Measurements from ENCODE around the gene SPEM3.

The SPEM3 gene

GRCh38 chr17:7428557-7428956, at the start of gene SPEM3:
Gene SPEM3, plus strand, starts transcription at chr17:7428857. Its CDS starts 46 bp downstream, at chr17:7428903.
- no peak for TF ChIP-seq CTCF (IDR thresholded peaks at IDR 0.05; ENCODE audit: control extremely low read depth, extremely low read depth, low read depth, missing control alignments)
- ChIA-PET POLR2A (no interaction called here), CTCF (interaction anchor here (0.8 to 1.0 kb wide), 2 partner anchors 73 to 132 kb away, joined by 3 read pairs; no protein-coding TSS in a partner anchor)
- no peak for DNase-seq (ENCODE audit: extremely low spot score)

GRCh38 chr17:7379134-7379533, 49.5 kb upstream of the SPEM3 start:
- CTCF ChIA-PET, result no interaction called here

GRCh38 chr17:7380321-7380720, 48.3 kb upstream of the SPEM3 start:
- ChIA-PET POLR2A (interaction anchor here (0.6 kb wide), 1 partner anchor 108 kb away, joined by 3 read pairs; no protein-coding TSS in a partner anchor), CTCF (no interaction called here)
- DNase-seq (ENCODE audit: extremely low spot score), result no peak
- no peak for TF ChIP-seq CTCF (IDR thresholded peaks at IDR 0.05; ENCODE audit: control extremely low read depth, extremely low read depth, low read depth, missing control alignments)

More at GRCh38 chr17:7379134-7379533, 49.5 kb upstream of the SPEM3 start:
- no peak for TF ChIP-seq CTCF (IDR thresholded peaks at IDR 0.05; ENCODE audit: control extremely low read depth, extremely low read depth, low read depth, missing control alignments)
- DNase-seq (ENCODE audit: extremely low spot score), result no peak
- POLR2A ChIA-PET, result no interaction called here

- POLR2A ChIA-PET, result interaction anchor here (0.6 to 0.7 kb wide), 2 partner anchors 27 to 269 kb away, joined by 3 read pairs; no protein-coding TSS in a partner anchor
- CTCF ChIA-PET, result no interaction called here
- TF ChIP-seq CTCF (IDR thresholded peaks at IDR 0.05; ENCODE audit: control extremely low read depth, extremely low read depth, low read depth, missing control alignments), result no peak
- DNase-seq (ENCODE audit: extremely low spot score), result no peak
These were observed 47.6 kb upstream of the SPEM3 start, which contains the start of gene TNK1 for GRCh38 chr17:7380855-7381683. Gene TNK1, plus strand, starts transcription at chr17:7381089. Its CDS starts 1,838 bp downstream, at chr17:7382927.

- TF ChIP-seq CTCF (IDR thresholded peaks at IDR 0.05; ENCODE audit: control extremely low read depth, extremely low read depth, low read depth, missing control alignments), result no peak
- ChIA-PET CTCF (interaction anchor here (0.8 to 1.1 kb wide), 2 partner anchors 28 to 178 kb away, joined by 4 to 6 read pairs; partner anchors contain the start of gene TMEM95), POLR2A (no interaction called here)
- DNase-seq (ENCODE audit: extremely low spot score), result no peak
These were observed 45.8 kb upstream of the SPEM3 start for GRCh38 chr17:7382901-7383300.

GRCh38 chr17:7383371-7383741, 45.3 kb upstream of the SPEM3 start:
- POLR2A ChIA-PET, result no interaction called here

More at GRCh38 chr17:7383371-7383741, 45.3 kb upstream of the SPEM3 start:
- TF ChIP-seq CTCF (IDR thresholded peaks at IDR 0.05; ENCODE audit: control extremely low read depth, extremely low read depth, low read depth, missing control alignments), result no peak
- CTCF ChIA-PET, result interaction anchor here (0.8 to 1.1 kb wide), 2 partner anchors 28 to 177 kb away, joined by 4 to 6 read pairs; partner anchors contain the start of gene TMEM95
- DNase-seq (ENCODE audit: extremely low spot score), result no peak

Measured in GM10248 (cell line).